IMR-90 (cell line): ENCODE measurements around the gene LSG1.

ENCODE experiments used
- BHLHE40 ChIP-seq: fragments of 150-350 bp; IDR thresholded peaks from 2 replicates; pipeline ENCODE4 v1.6.1; 2016; ENCODE audit warnings: mild to moderate bottlenecking, low read depth, low read length
- CEBPB ChIP-seq: IDR thresholded peaks from 2 replicates; pipeline ENCODE4 v1.6.1; 2012; ENCODE audit warnings: low read depth, low read length, improper control_type of control experiment
- FOS ChIP-seq: fragments of 150-350 bp; IDR thresholded peaks from 2 replicates; pipeline ENCODE4 v1.6.1; 2016; ENCODE audit warnings: low read depth, low read length
- MAFK ChIP-seq: IDR thresholded peaks from 2 replicates; pipeline ENCODE4 v1.6.1; 2012; ENCODE audit warnings: low read depth, low read length, improper control_type of control experiment
- MAZ ChIP-seq: IDR thresholded peaks from 2 replicates; pipeline ENCODE4 v1.6.1; 2012; ENCODE audit warnings: low read depth, mild to moderate bottlenecking, low read length, improper control_type of control experiment, moderate library complexity, borderline replicate concordance
- MXI1 ChIP-seq: IDR thresholded peaks from 2 replicates; pipeline ENCODE4 v1.6.1; 2012; ENCODE audit warnings: low read depth, mild to moderate bottlenecking, low read length, moderate library complexity, borderline replicate concordance
- NFE2L2 ChIP-seq: fragments of 150-350 bp; IDR thresholded peaks from 2 replicates; pipeline ENCODE4 v1.6.1; 2016; ENCODE audit warnings: low read depth, mild to moderate bottlenecking, low read length
- POLR2A ChIP-seq: IDR thresholded peaks from 2 replicates; pipeline ENCODE4 v1.6.1; 2012; ENCODE audit warnings: mild to moderate bottlenecking, low read depth, low read length
- RAD21 ChIP-seq: IDR thresholded peaks from 2 replicates; pipeline ENCODE4 v1.6.1; 2012; ENCODE audit warnings: low read length, improper control_type of control experiment
- RCOR1 ChIP-seq: IDR thresholded peaks from 2 replicates; pipeline ENCODE4 v1.6.1; 2012; ENCODE audit warnings: mild to moderate bottlenecking, low read length, improper control_type of control experiment; ENCODE audit not compliant: insufficient replicate concordance
- RFX5 ChIP-seq: IDR thresholded peaks from 2 replicates; pipeline ENCODE4 v1.8.0; 2012; ENCODE audit warnings: low read depth, mild to moderate bottlenecking, low read length, moderate library complexity
- SMC3 ChIP-seq: fragments of 150-350 bp; IDR thresholded peaks from 2 replicates; pipeline ENCODE4 v1.6.1; 2016; ENCODE audit warnings: low read depth, mild to moderate bottlenecking, antibody characterized with exemption, low read length, moderate library complexity
- TF ChIP-seq, protein P1 (sequence below): conservative IDR thresholded peaks from 2 replicates; pipeline ENCODE4 v1.5.1; 2012; ENCODE audit warnings: mild to moderate bottlenecking, low read depth, low read length, improper control_type of control experiment
- TF ChIP-seq, protein P2 (sequence below): fragments of 150-350 bp; IDR thresholded peaks from 2 replicates; pipeline ENCODE4 v1.6.1; 2017; ENCODE audit warnings: mild to moderate bottlenecking, antibody characterized with exemption, low read length, low read depth

DNA sequence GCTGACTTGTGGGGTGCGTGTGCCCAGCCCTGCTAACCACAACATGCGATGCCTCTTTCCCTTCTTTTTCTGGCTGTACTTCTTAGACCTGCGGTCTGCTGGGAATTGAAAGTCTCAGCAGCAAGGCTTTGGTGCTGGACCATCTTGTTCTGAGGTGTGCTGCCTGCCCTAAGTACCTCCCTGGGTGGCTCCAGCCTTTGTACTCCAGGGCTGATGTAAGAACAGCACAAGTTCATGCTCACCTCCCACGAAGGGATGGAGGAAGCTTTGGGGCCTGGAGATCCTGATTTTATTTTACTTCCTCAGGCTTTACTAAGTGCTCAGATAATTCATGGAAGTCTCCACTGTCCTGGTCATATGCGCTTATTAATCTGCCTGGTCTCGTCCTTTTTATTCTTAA lies 42.6 kb upstream of the LSG1 start:
- TF ChIP-seq, protein P1, sequence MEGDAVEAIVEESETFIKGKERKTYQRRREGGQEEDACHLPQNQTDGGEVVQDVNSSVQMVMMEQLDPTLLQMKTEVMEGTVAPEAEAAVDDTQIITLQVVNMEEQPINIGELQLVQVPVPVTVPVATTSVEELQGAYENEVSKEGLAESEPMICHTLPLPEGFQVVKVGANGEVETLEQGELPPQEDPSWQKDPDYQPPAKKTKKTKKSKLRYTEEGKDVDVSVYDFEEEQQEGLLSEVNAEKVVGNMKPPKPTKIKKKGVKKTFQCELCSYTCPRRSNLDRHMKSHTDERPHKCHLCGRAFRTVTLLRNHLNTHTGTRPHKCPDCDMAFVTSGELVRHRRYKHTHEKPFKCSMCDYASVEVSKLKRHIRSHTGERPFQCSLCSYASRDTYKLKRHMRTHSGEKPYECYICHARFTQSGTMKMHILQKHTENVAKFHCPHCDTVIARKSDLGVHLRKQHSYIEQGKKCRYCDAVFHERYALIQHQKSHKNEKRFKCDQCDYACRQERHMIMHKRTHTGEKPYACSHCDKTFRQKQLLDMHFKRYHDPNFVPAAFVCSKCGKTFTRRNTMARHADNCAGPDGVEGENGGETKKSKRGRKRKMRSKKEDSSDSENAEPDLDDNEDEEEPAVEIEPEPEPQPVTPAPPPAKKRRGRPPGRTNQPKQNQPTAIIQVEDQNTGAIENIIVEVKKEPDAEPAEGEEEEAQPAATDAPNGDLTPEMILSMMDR, result no peak
- TF ChIP-seq RAD21 (no peak), CEBPB (no peak), FOS (no peak), POLR2A (no peak), SMC3 (no peak), NFE2L2 (no peak), BHLHE40 (no peak), RFX5 (no peak), MAFK (no peak), RCOR1 (no peak), MAZ (no peak), MXI1 (no peak)
- TF ChIP-seq, protein P2, sequence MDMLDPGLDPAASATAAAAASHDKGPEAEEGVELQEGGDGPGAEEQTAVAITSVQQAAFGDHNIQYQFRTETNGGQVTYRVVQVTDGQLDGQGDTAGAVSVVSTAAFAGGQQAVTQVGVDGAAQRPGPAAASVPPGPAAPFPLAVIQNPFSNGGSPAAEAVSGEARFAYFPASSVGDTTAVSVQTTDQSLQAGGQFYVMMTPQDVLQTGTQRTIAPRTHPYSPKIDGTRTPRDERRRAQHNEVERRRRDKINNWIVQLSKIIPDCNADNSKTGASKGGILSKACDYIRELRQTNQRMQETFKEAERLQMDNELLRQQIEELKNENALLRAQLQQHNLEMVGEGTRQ, result no peak
